Measurements from ENCODE around the gene CDC42BPB. TPM values are rescaled to one million over a fixed set of nuclear protein-coding genes. Genes with fewer than 3 reads are reported as not detected.

CDC42BPB gene
- total RNA-seq, 1 donor = 118 TPM

DNA sequence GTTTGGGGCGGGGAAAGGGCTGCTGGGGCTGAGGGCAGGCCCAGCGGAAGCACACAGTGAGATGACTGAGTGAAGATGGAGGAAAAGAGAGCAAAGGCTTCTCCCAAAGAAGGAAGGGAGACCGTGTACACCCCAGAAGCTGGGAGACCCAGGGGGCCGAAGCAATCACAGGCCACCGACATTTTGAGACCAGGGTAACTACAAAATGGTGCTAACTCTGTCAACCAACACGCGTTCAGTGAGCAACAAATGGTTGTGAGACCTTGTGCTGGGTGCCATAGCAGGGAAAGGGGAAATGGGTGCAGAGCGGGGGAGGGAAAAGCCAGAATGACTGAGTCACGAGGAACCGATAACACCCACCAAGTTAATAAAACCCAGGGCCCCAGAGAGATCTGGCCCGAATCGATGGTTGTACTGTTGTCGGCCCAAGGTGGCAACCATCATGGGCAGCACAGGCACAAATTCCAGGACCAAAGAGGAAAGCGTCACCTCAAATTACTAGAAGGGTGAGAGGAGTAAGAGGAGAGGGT lies 50.3 kb downstream of the CDC42BPB start:
- DNase-seq (ENCODE audit: insufficient read length, low spot score, missing footprints) = no peak
- Histone ChIP-seq H3K36me3 (ENCODE audit: insufficient read depth, low read length) (peaks cover 60% of the 10 kb centered on the region), H3K4me2 (ENCODE audit: insufficient read depth, low read length) (no peak overlapping the region), H3K79me2 (ENCODE audit: insufficient read depth, low read length) (peaks cover 90% of the 10 kb centered on the region), H4K20me1 (ENCODE audit: insufficient read depth, low read length) (peaks cover 27% of the 10 kb centered on the region), H2AFZ (ENCODE audit: low read length) (no peak overlapping the region), H3K4me1 (ENCODE audit: insufficient read depth, low read length) (peaks cover 16% of the 10 kb centered on the region), H3K27ac (ENCODE audit: low read depth, low read length) (no peak overlapping the region), H3K27me3 (ENCODE audit: insufficient read depth, low read length) (no peaks in the 10 kb centered on the region), H3K9me3 (ENCODE audit: low read depth, low read length) (no peaks in the 10 kb centered on the region), H3K4me3 (ENCODE audit: insufficient read depth, low read length) (no peak overlapping the region)
- TF ChIP-seq, protein P1, sequence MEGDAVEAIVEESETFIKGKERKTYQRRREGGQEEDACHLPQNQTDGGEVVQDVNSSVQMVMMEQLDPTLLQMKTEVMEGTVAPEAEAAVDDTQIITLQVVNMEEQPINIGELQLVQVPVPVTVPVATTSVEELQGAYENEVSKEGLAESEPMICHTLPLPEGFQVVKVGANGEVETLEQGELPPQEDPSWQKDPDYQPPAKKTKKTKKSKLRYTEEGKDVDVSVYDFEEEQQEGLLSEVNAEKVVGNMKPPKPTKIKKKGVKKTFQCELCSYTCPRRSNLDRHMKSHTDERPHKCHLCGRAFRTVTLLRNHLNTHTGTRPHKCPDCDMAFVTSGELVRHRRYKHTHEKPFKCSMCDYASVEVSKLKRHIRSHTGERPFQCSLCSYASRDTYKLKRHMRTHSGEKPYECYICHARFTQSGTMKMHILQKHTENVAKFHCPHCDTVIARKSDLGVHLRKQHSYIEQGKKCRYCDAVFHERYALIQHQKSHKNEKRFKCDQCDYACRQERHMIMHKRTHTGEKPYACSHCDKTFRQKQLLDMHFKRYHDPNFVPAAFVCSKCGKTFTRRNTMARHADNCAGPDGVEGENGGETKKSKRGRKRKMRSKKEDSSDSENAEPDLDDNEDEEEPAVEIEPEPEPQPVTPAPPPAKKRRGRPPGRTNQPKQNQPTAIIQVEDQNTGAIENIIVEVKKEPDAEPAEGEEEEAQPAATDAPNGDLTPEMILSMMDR (IDR thresholded peaks at IDR 0.05; ENCODE audit: extremely low read depth, low read depth, low read length) = no peak

- H3K9me3 ChIP-seq (ENCODE audit: low read depth, low read length) = no peaks in the 10 kb centered on the region
- H4K20me1 ChIP-seq (ENCODE audit: insufficient read depth, low read length) = peaks cover 32% of the 10 kb centered on the region
- no peak overlapping the region for H2AFZ ChIP-seq (ENCODE audit: low read length)
- H3K27me3 ChIP-seq (ENCODE audit: insufficient read depth, low read length) = no peaks in the 10 kb centered on the region
- peaks cover 90% of the 10 kb centered on the region for H3K79me2 ChIP-seq (ENCODE audit: insufficient read depth, low read length)
- H3K4me2 ChIP-seq (ENCODE audit: insufficient read depth, low read length) = no peak overlapping the region
- no peak overlapping the region for H3K27ac ChIP-seq (ENCODE audit: low read depth, low read length)
- TF ChIP-seq, protein P1 (IDR thresholded peaks at IDR 0.05; ENCODE audit: extremely low read depth, low read depth, low read length) = no peak
- DNase-seq (ENCODE audit: insufficient read length, low spot score, missing footprints) = no peak
- H3K36me3 ChIP-seq (ENCODE audit: insufficient read depth, low read length) = peaks cover 69% of the 10 kb centered on the region
- peaks cover 13% of the 10 kb centered on the region for H3K4me1 ChIP-seq (ENCODE audit: insufficient read depth, low read length)
- H3K4me3 ChIP-seq (ENCODE audit: insufficient read depth, low read length) = no peak overlapping the region
Measured at GRCh38 chr14:103006106-103006505, 51.2 kb downstream of the CDC42BPB start.

DNA sequence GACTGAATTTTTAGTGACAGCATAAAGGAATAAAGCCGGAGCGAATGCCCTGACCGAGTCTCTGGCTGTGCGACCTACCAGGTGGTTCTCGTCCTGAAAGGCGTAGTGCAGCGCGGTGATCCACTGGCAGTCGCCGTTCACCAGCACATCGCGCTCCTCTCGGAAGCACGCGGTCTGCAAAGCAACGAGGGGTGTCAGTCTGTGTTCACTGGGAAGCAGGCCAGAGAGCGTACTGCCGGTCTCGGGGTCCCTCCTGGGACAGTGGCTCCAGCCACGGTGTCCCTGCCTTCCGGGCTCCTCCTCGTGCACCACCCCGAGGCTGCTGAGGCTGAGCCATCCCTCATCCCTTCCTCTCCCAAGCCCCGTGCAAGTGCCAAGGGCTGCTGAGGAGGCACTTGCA lies 53.5 kb downstream of the CDC42BPB start:
- Histone ChIP-seq H3K9me3 (ENCODE audit: low read depth, low read length) (no peaks in the 10 kb centered on the region), H2AFZ (ENCODE audit: low read length) (no peak overlapping the region), H3K4me3 (ENCODE audit: insufficient read depth, low read length) (no peak overlapping the region), H3K27me3 (ENCODE audit: insufficient read depth, low read length) (no peaks in the 10 kb centered on the region), H3K36me3 (ENCODE audit: insufficient read depth, low read length) (peaks cover 66% of the 10 kb centered on the region), H3K4me2 (ENCODE audit: insufficient read depth, low read length) (no peak overlapping the region), H4K20me1 (ENCODE audit: insufficient read depth, low read length) (peaks cover 39% of the 10 kb centered on the region), H3K4me1 (ENCODE audit: insufficient read depth, low read length) (peaks cover 16% of the 10 kb centered on the region), H3K27ac (ENCODE audit: low read depth, low read length) (no peak overlapping the region), H3K79me2 (ENCODE audit: insufficient read depth, low read length) (peaks cover 90% of the 10 kb centered on the region)
- TF ChIP-seq, protein P1 (IDR thresholded peaks at IDR 0.05; ENCODE audit: extremely low read depth, low read depth, low read length) = no peak
- no peak for DNase-seq (ENCODE audit: insufficient read length, low spot score, missing footprints)

DNA sequence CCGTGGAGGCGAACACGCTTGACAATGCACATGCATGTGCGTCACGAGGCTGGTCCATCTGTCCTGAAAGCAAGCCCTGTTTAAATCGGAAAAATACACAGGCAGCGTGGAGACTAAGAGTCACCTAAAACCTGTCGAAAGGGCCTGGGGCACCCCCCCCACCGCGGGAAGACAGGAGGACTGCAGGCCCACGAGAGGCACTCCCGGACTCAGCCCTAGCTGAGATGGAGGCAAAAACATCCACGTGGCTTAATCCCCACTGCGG lies 54.1 kb downstream of the CDC42BPB start:
- peaks cover 40% of the 10 kb centered on the region for H4K20me1 ChIP-seq (ENCODE audit: insufficient read depth, low read length)
- no peak overlapping the region for H3K4me3 ChIP-seq (ENCODE audit: insufficient read depth, low read length)
- H3K9me3 ChIP-seq (ENCODE audit: low read depth, low read length) = no peaks in the 10 kb centered on the region
- TF ChIP-seq, protein P1 (IDR thresholded peaks at IDR 0.05; ENCODE audit: extremely low read depth, low read depth, low read length) = no peak
- DNase-seq (ENCODE audit: insufficient read length, low spot score, missing footprints) = no peak
- H3K4me1 ChIP-seq (ENCODE audit: insufficient read depth, low read length) = peaks cover 18% of the 10 kb centered on the region
- no peaks in the 10 kb centered on the region for H3K27me3 ChIP-seq (ENCODE audit: insufficient read depth, low read length)
- no peak overlapping the region for H2AFZ ChIP-seq (ENCODE audit: low read length)
- H3K27ac ChIP-seq (ENCODE audit: low read depth, low read length) = no peak overlapping the region
- peaks cover 60% of the 10 kb centered on the region for H3K36me3 ChIP-seq (ENCODE audit: insufficient read depth, low read length)
- H3K4me2 ChIP-seq (ENCODE audit: insufficient read depth, low read length) = no peak overlapping the region
- H3K79me2 ChIP-seq (ENCODE audit: insufficient read depth, low read length) = peaks cover 84% of the 10 kb centered on the region
